Sigmoid colon (tissue), 4 donors: ENCODE measurements around the gene ASS1.

Source experiments
- CTCF ChIP-seq, 4 experiments: fragments of 450-650 bp in 3 of 4; fragments of 200-600 bp in 1 of 4; IDR thresholded peaks; one replicate each; pipeline ENCODE4 v1.5.1; 2016 to 2019; ENCODE audit warnings: antibody characterized with exemption in 4 of 4, mild to moderate bottlenecking in 3 of 4, moderate library complexity in 2 of 4
- EP300 ChIP-seq, 4 donors: sonication (generic); formaldehyde crosslinking; IDR thresholded peaks; one replicate each; pipeline ENCODE4 v1.6.1; 2017; ENCODE audit warnings: antibody characterized with exemption in 4 of 4
- POLR2A ChIP-seq, 2 donors: fragments of 450-650 bp; IDR thresholded peaks; one replicate each; pipeline ENCODE4 v1.6.1; 2016; ENCODE audit warnings: antibody characterized with exemption in 2 of 2, mild to moderate bottlenecking in 2 of 2, moderate library complexity in 2 of 2
- POLR2AphosphoS5 ChIP-seq, 4 donors: sonication (generic); formaldehyde crosslinking; IDR thresholded peaks; one replicate each; pipeline ENCODE4 v1.6.1; 2017; ENCODE audit warnings: antibody characterized with exemption in 4 of 4

DNA sequence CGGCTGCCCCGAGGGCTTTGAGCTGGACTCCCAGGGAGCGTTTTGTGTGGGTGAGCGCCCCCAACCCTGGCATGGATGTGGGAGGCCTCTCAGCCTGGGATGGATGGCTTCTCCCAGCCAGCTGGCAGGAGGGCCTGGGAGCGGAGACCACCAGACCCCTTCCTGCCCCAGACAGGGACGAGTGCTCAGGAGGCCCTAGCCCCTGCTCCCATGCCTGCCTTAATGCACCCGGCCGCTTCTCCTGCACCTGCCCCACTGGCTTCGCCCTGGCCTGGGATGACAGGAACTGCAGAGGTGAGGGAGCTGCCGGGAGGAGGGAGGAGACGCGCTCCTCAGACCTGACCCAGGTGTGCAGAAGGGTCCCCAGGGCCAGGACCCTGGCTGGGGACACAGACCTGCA lies 17.4 kb upstream of the ASS1 start:
- no peak for TF ChIP-seq CTCF (IDR thresholded peaks at IDR 0.05)
- no peak for TF ChIP-seq POLR2AphosphoS5 (IDR thresholded peaks at IDR 0.05)
- no peak for TF ChIP-seq EP300 (IDR thresholded peaks at IDR 0.05)
- TF ChIP-seq POLR2A (IDR thresholded peaks at IDR 0.05): no peak
